Measurements from ENCODE around the gene GNAO1.

GNAO1 gene

GRCh38 chr16:56228476-56228875 lies 37.2 kb downstream of the GNAO1 start:
- Histone ChIP-seq H3K4me1 (ENCODE audit: control insufficient read depth in 1 of 2, insufficient read depth in 1 of 2, low read depth in 1 of 2, low read length in 1 of 2) (no peaks in the 10 kb centered on the region), H3K9me3 (no peaks in the 10 kb centered on the region), H3K36me3 (no peaks in the 10 kb centered on the region), H3K27ac (no peak overlapping the region), H3K27me3 (no peaks in the 10 kb centered on the region), H3K4me3 (ENCODE audit: low read depth in 1 of 2, low read length in 1 of 2) (no peak overlapping the region)
- TF ChIP-seq, protein P1, sequence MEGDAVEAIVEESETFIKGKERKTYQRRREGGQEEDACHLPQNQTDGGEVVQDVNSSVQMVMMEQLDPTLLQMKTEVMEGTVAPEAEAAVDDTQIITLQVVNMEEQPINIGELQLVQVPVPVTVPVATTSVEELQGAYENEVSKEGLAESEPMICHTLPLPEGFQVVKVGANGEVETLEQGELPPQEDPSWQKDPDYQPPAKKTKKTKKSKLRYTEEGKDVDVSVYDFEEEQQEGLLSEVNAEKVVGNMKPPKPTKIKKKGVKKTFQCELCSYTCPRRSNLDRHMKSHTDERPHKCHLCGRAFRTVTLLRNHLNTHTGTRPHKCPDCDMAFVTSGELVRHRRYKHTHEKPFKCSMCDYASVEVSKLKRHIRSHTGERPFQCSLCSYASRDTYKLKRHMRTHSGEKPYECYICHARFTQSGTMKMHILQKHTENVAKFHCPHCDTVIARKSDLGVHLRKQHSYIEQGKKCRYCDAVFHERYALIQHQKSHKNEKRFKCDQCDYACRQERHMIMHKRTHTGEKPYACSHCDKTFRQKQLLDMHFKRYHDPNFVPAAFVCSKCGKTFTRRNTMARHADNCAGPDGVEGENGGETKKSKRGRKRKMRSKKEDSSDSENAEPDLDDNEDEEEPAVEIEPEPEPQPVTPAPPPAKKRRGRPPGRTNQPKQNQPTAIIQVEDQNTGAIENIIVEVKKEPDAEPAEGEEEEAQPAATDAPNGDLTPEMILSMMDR (IDR thresholded peaks at IDR 0.05), result no peak

DNA sequence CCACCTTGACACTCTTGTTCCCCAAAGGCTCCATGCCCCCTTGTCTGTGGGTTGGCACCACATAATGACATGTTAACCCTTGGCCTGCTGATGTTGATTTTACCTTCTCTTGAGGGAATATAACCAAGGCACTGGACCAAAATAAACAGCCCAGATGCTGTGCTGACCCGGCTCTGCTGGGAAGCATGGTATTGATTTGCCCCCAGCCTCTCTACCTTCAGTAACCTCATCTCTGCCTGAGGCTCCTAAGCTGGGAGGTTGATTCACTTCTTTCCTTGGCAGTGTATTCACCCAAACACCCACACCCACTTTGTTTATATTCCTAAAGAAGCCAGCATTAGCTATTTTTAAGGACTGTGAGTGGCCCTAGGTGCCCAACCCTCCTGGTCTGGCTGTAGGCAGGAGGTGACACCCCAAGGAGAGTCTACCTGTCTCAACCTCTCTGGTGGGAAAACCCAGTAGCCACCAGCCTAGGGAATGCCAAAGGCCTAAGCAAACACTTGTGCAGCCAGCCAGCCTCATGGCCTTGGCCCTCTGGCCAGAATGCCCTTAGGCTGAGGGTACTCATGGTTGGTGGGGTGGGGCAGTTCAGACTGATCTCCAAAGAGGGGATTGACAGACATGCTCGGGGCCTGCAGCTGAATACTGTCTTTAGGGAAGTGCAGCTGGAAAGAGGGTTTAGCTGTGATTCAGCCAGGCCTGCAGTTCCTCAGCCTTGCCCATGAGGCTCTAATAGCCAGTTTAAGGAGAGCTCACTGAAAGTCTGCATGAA lies 42.7 kb downstream of the GNAO1 start:
- Histone ChIP-seq H3K27ac (no peak overlapping the region), H3K36me3 (no peaks in the 10 kb centered on the region), H3K4me3 (ENCODE audit: low read depth in 1 of 2, low read length in 1 of 2) (no peak overlapping the region), H3K27me3 (peaks cover 7% of the 10 kb centered on the region), H3K4me1 (ENCODE audit: control insufficient read depth in 1 of 2, insufficient read depth in 1 of 2, low read depth in 1 of 2, low read length in 1 of 2) (no peaks in the 10 kb centered on the region), H3K9me3 (no peaks in the 10 kb centered on the region)
- TF ChIP-seq, protein P1 (IDR thresholded peaks at IDR 0.05), result no peak

- Histone ChIP-seq H3K27me3 (peaks cover 7% of the 10 kb centered on the region), H3K4me3 (ENCODE audit: low read depth in 1 of 2, low read length in 1 of 2) (no peak overlapping the region), H3K9me3 (no peaks in the 10 kb centered on the region), H3K27ac (no peak overlapping the region), H3K4me1 (ENCODE audit: control insufficient read depth in 1 of 2, insufficient read depth in 1 of 2, low read depth in 1 of 2, low read length in 1 of 2) (no peaks in the 10 kb centered on the region), H3K36me3 (no peaks in the 10 kb centered on the region)
- TF ChIP-seq, protein P1 (IDR thresholded peaks at IDR 0.05), result no peak
These were observed 43.4 kb downstream of the GNAO1 start for GRCh38 chr16:56234737-56235136.

DNA sequence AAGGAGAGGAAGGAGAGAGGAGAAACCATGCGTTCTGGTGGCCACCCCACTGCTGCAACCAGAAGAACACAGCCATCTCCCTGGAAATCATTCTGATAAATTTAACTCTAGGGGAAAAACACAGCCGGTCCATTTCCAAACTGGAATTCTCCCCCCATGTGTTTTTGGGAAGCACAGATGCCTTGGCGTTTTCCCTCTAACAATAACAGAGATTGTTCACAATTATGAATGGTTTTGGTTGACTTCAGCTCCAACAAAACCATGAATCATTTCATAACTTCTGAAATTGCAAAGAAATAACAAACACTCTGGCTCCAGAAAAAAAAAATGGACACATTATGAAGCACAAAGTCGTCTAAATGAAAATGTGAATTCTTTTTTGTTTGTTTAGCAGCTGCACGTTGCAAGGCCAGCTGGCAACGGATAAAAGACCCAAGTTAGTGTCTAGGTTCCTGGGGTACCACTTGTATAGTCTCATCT lies 46.2 kb downstream of the GNAO1 start:
- Histone ChIP-seq H3K4me3 (ENCODE audit: low read depth in 1 of 2, low read length in 1 of 2) (no peak overlapping the region), H3K27me3 (peaks cover 7% of the 10 kb centered on the region), H3K36me3 (no peaks in the 10 kb centered on the region), H3K9me3 (no peaks in the 10 kb centered on the region), H3K27ac (no peak overlapping the region), H3K4me1 (ENCODE audit: control insufficient read depth in 1 of 2, insufficient read depth in 1 of 2, low read depth in 1 of 2, low read length in 1 of 2) (no peaks in the 10 kb centered on the region)
- TF ChIP-seq, protein P1 (IDR thresholded peaks at IDR 0.05), result no peak

DNA sequence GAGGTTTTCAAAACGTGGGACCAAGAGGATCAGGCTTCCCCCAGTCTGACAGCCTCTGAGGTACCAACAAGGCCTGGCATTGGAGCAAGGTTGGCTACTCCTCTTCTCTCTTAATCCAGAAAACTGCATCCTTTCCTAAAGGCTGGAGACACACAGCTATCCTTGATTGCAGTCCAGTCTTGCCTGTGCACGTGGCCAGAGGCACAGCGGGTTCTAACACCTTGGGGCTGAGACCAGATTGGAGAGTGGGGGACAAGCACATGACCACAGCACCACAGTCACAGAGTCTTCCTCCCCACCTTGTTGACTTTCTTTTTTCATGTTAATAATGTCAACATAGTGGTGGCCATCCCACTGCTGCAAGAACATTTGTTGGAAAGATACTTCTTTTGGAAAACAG lies 46.9 kb downstream of the GNAO1 start:
- TF ChIP-seq, protein P1 (IDR thresholded peaks at IDR 0.05), result no peak
- no peaks in the 10 kb centered on the region for H3K9me3 ChIP-seq
- no peak overlapping the region for H3K4me3 ChIP-seq (ENCODE audit: low read depth in 1 of 2, low read length in 1 of 2)
- H3K36me3 ChIP-seq, result no peaks in the 10 kb centered on the region
- H3K27me3 ChIP-seq, result peaks cover 7% of the 10 kb centered on the region
- H3K4me1 ChIP-seq (ENCODE audit: control insufficient read depth in 1 of 2, insufficient read depth in 1 of 2, low read depth in 1 of 2, low read length in 1 of 2), result no peaks in the 10 kb centered on the region
- no peak overlapping the region for H3K27ac ChIP-seq

Data from neutrophil (primary cell).